Transverse colon (tissue), 4 donors: Measurements from ENCODE around the gene CDX1. TPM values are rescaled to one million over a fixed set of nuclear protein-coding genes. Genes with fewer than 3 reads are reported as not detected.

ENCODE experiments used
- DNase-seq: peaks from one replicate; pipeline ENCODE4 v3.0.0-alpha.2; 2019
- H3K27ac ChIP-seq, 4 donors: fragments of 200-600 bp; sonication (generic); 2 replicates each; pipeline ENCODE4 v1.5.1; 2016 to 2018; ENCODE audit warnings: inconsistent platforms in 4 of 4
- H3K27me3 ChIP-seq: fragments of 200-600 bp; sonication (generic); 2 replicates; pipeline ENCODE4 v1.5.1; 2017; ENCODE audit warnings: inconsistent platforms
- H3K36me3 ChIP-seq, 4 donors: fragments of 200-600 bp; sonication (generic); 2 replicates each; pipeline ENCODE4 v1.5.1; 2017 to 2019; ENCODE audit warnings: inconsistent platforms in 4 of 4
- H3K4me1 ChIP-seq, 4 donors: fragments of 200-600 bp; sonication (generic); 2 replicates each; pipeline ENCODE4 v1.5.1; 2017 to 2020; ENCODE audit warnings: inconsistent platforms in 4 of 4
- H3K4me3 ChIP-seq, 4 donors: fragments of 200-600 bp; sonication (generic); 1 replicate in 1 of 4; 2 replicates in 3 of 4; pipeline versions ENCODE4 v1.5.1 to v1.6.1; 2017 to 2019; ENCODE audit warnings: inconsistent platforms in 4 of 4
- H3K9me3 ChIP-seq, 2 donors: fragments of 200-600 bp; sonication (generic); 2 replicates each; pipeline ENCODE4 v1.5.1; 2017 to 2019; ENCODE audit warnings: inconsistent platforms in 2 of 2
- CTCF ChIP-seq, 5 experiments: fragments of 200-600 bp in 3 of 5; fragments of 450-650 bp in 2 of 5; sonication (generic) in 3 of 5; IDR thresholded peaks; 1 replicate in 2 of 5; 2 replicates in 3 of 5; pipeline ENCODE4 v1.5.1; 2016 to 2017; ENCODE audit warnings: antibody characterized with exemption in 5 of 5, inconsistent platforms in 3 of 5, mild to moderate bottlenecking in 2 of 5, moderate library complexity in 1 of 5
- EP300 ChIP-seq: sonication (generic); formaldehyde crosslinking; IDR thresholded peaks from one replicate; pipeline ENCODE4 v1.6.1; 2017; ENCODE audit warnings: antibody characterized with exemption, low read depth
- POLR2A ChIP-seq: fragments of 450-650 bp; IDR thresholded peaks from one replicate; pipeline ENCODE4 v1.6.1; 2016; ENCODE audit warnings: antibody characterized with exemption, mild to moderate bottlenecking, moderate library complexity
- POLR2AphosphoS5 ChIP-seq, 3 donors: sonication (generic); formaldehyde crosslinking; IDR thresholded peaks; one replicate each; pipeline ENCODE4 v1.6.1; 2016; ENCODE audit warnings: antibody characterized with exemption in 3 of 3
- WGBS, 2 donors: methylation state at CpG; one replicate each; pipeline ENCODE4 v1.1.5; 2018; ENCODE audit warnings: low coverage in 1 of 2; 5-methylcytosine and 5-hydroxymethylcytosine counted together
- in situ Hi-C, 4 donors: fragments of 200-750 bp; cut with MboI; loops; one replicate each; pipeline versions ENCODE4 v1.15.0 to v1.15.1; 2017; ENCODE audit warnings: low sequenced_read_pairs in 3 of 4, low pct_ligation_motif_present in 1 of 4, low pct_unique_long_range_greater_than_20kb in 1 of 4
- intact Hi-C: fragments of 100-400 bp; cut with DNase I; formaldehyde crosslinking; loops from one replicate; pipeline ENCODE4 v1.15.1; 2023; ENCODE audit warnings: low total_unique reads
- total RNA-seq, 4 donors: library from RNA; depleted of rRNA; stranded (reverse); fragments of >200 nt; gene quantifications; one replicate each; pipeline ENCODE4 v1.1.0, GENCODE V29; 2016

Gene CDX1
- total RNA-seq, 4 donors from 2014 or later, result 249 to 540 (median 360) TPM

GRCh38 chr5:150206779-150207115, 40.2 kb downstream of the CDX1 start:
- no peak overlapping the region for H3K4me3 ChIP-seq
- intact Hi-C loops, result no loop called here
- no peaks in the 10 kb centered on the region for H3K27me3 ChIP-seq
- H3K36me3 ChIP-seq, result no peaks in the 10 kb centered on the region
- in situ Hi-C loops, result loop anchor here in 1 of 4 donors (25.0 kb wide), 1 partner anchor 369 kb away; no protein-coding TSS in a partner anchor
- WGBS, 2 donors, result 89% methylated on average over 6 of the region's 6 CpGs; no CpG with 5 or more reads in 1 of the 2 donors
- no peak overlapping the region for H3K27ac ChIP-seq
- H3K9me3 ChIP-seq, result no peaks in the 10 kb centered on the region
- no peak for DNase-seq
- no peak for TF ChIP-seq POLR2A
- TF ChIP-seq CTCF (IDR thresholded peaks at IDR 0.05), result no peak
- TF ChIP-seq EP300, result no peak
- no peak for TF ChIP-seq POLR2AphosphoS5 (IDR thresholded peaks at IDR 0.05)
- H3K4me1 ChIP-seq, result peaks cover 10 to 37% (median 31%) of the 10 kb centered on the region in 4 donors

GRCh38 chr5:150208187-150209098, 41.9 kb downstream of the CDX1 start:
- H3K4me1 ChIP-seq, result peaks cover 10 to 38% (median 34%) of the 10 kb centered on the region in 4 donors
- WGBS, 2 donors, result 46 to 56% methylated on average over 8 to 19 of the region's 19 CpGs
- peak overlapping the region; percentile 49 to 79 (median 68) for H3K27ac ChIP-seq
- intact Hi-C loops (no loop called here), in situ Hi-C loops (loop anchor here in 1 of 4 donors (25.0 kb wide), 1 partner anchor 371 kb away; no protein-coding TSS in a partner anchor)
- H3K27me3 ChIP-seq, result no peaks in the 10 kb centered on the region
- no peaks in the 10 kb centered on the region for H3K36me3 ChIP-seq
- DNase-seq, result no peak
- TF ChIP-seq POLR2A, result no peak
- TF ChIP-seq CTCF (IDR thresholded peaks at IDR 0.05), result no peak
- TF ChIP-seq EP300, result no peak
- no peak for TF ChIP-seq POLR2AphosphoS5 (IDR thresholded peaks at IDR 0.05)
- no peak overlapping the region for H3K4me3 ChIP-seq
- H3K9me3 ChIP-seq, result no peaks in the 10 kb centered on the region

GRCh38 chr5:150209099-150209635, 42.6 kb downstream of the CDX1 start:
- Histone ChIP-seq H3K27ac (peak overlapping the region; percentile 49 to 79 (median 68)), H3K4me1 (peaks cover 10 to 38% (median 34%) of the 10 kb centered on the region in 4 donors), H3K4me3 (no peak overlapping the region), H3K9me3 (no peaks in the 10 kb centered on the region), H3K27me3 (no peaks in the 10 kb centered on the region), H3K36me3 (no peaks in the 10 kb centered on the region)
- peak in 1 of 5 experiments; percentile 26 for TF ChIP-seq CTCF (IDR thresholded peaks at IDR 0.05)
- no peak for TF ChIP-seq EP300
- peak; percentile 48 for TF ChIP-seq POLR2A
- peak in 2 of 3 donors; percentile 54 to 73 for TF ChIP-seq POLR2AphosphoS5 (IDR thresholded peaks at IDR 0.05)
- in situ Hi-C loops, result loop anchor here in 1 of 4 donors (25.0 kb wide), 1 partner anchor 372 kb away; no protein-coding TSS in a partner anchor
- peak; percentile 85 for DNase-seq
- intact Hi-C loops, result no loop called here
- 49% methylated on average over 15 of the region's 21 CpGs; no CpG with 5 or more reads in 1 of the 2 donors for WGBS, 2 donors

GRCh38 chr5:150210644-150211043, 44.1 kb downstream of the CDX1 start:
- 60% methylated on average over 6 of the region's 6 CpGs; no CpG with 5 or more reads in 1 of the 2 donors for WGBS, 2 donors
- TF ChIP-seq CTCF (IDR thresholded peaks at IDR 0.05), result no peak
- TF ChIP-seq EP300, result no peak
- TF ChIP-seq POLR2AphosphoS5 (IDR thresholded peaks at IDR 0.05), result no peak
- TF ChIP-seq POLR2A, result no peak
- no peak for DNase-seq
- intact Hi-C loops (no loop called here), in situ Hi-C loops (loop anchor here in 1 of 4 donors (5.0 to 25.0 kb wide), 2 partner anchors 48 to 373 kb away; no protein-coding TSS in a partner anchor)
- no peak overlapping the region for H3K4me3 ChIP-seq
- no peaks in the 10 kb centered on the region for H3K9me3 ChIP-seq
- peaks cover 10 to 44% (median 39%) of the 10 kb centered on the region in 4 donors for H3K4me1 ChIP-seq
- H3K27ac ChIP-seq, result peak overlapping the region; percentile 52 to 82 (median 78)
- H3K36me3 ChIP-seq, result no peaks in the 10 kb centered on the region
- no peaks in the 10 kb centered on the region for H3K27me3 ChIP-seq
